HG03378 (cell line): ENCODE measurements around the gene SYNJ2.

Experiments
- ATAC-seq: cut with Tn5 transposase; IDR thresholded peaks from one replicate; pipeline ENCODE4 v1.9.1; 2021; ENCODE audit warnings: mild to moderate bottlenecking, moderate library complexity; ENCODE audit not compliant: unreplicated experiment

The SYNJ2 gene

DNA sequence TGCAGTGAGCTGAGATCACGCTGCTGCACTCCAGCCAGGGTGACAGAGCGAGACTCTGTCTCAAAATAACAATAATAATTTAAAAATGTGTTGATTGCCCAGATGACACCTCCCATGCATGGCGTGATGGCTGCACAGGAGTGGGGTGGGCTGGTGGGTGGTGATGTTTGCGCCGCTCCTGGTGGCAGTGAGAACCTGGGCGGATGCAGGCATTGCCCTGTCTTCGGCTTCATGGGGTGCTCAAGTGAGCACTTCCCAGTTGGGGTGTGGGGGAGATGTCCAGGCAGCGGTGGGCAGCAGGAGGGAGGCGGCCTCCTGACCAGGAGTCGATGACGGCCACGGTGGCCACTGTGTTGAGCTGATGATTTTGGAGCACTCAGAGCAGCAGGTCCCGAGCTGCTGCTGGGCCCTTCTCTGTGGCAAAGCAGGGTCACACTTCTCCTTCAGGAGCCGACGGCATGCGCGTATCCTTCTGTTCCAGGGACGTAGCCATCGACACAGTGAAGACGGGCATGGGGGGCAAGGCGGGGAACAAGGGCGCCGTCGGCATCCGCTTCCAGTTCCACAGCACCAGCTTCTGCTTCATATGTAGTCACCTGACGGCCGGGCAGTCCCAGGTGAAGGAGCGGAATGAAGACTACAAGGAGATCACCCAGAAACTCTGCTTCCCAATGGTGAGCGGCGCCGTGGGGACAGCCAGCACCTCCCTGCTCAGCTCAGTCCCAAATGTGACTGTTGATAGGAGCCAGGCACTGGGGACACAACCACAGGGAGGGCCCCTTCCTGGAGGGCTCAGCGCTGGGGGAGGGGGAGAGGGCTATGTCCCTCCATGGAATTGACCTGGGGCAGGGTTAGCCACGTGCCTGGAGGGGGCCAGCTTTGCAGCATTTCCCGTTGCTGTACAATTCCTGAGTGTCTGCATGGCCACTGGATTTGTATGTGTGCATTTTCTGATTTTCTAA, 89.7 kb downstream of the SYNJ2 start:
- no peak for ATAC-seq

DNA sequence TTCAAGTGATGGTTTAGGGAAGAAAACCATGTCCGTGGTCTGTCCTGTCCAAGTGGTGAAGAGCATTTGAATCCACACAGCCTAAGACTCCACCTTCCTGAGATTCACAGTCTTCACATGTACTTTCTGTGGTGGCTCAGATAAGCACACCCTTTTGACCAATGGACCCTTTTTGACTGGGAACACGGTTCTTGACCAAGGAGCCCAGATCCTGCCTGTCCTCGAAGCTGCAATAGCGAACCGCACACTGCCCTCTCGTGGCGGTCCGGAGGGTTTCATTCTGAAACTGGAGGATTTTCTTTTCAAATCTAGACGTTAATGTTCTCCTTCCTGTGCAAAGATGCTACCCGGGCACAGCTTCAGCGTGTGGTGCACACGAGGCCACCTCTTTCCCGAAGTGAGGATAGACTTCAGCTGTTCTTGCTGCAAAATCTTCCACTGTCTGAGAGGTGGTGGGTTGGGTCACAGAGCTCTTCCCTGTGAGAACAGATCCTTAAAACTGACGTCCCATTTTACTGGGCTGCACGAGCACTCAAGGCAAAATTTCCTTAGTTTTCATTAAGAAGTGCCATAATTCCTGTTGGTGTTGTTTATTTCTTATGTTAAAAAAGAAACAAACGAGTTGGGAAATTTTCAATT, 90.5 kb downstream of the SYNJ2 start:
- no peak for ATAC-seq

DNA sequence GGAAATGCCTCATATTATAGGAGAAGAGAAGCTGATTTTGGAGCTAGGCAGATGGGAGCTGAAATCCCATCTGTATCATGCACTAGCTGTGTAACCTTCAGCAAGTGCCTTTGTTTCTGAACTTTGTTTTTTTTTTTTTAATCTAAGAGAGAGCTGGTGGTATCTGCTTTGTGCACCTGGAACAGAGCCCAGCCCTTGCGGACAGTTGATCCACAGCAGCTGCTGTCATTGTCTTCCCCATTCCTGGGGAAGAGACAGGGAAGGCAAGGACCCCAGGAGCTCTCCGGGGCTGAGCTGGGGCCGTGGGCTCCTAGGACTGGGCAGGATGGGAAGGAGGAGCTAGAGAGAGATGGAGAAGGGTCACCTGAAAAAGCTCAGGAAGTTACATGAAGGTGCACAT, 92.1 kb downstream of the SYNJ2 start:
- no peak for ATAC-seq

GRCh38 chr6:158076548-158076947, 94.9 kb downstream of the SYNJ2 start:
- ATAC-seq: no peak

DNA sequence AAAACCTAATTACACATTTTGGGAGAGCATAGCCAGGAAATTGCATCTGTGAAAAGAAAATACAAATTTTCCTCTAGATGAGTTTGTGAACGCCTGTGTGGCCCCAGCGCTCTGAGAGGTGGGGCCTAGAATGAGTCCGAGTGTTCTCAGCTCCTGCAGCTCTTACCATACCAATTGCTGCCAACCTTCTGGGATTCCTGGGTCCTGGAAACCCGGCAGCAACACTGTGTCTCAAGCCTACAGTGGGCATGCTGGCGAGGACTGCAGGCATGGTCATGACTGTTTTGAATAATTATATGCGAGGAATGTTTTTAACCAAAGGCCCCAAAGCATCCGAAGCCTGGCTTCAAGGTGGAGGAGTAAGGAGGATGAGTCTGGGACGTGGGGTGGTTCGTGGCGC, 96.0 kb downstream of the SYNJ2 start:
- no peak for ATAC-seq

DNA sequence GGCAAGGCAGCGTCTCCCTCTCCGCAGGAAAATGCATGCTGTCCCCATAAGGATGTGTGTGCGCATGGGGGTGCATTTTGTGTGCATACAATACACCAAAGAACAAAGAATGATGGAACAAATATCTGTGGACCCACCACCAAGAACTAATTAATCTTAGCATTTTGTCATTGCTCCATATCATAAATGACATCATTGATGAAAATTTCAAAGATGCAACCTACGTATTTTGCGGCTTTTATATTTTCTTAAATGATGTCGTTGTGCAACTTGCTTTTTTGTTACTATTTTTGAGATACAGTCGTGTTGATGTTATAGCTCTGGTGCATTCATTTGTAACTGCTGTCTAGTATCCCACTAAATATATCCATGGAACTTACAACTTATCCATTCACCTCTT, 96.7 kb downstream of the SYNJ2 start:
- no peak for ATAC-seq

- no peak for ATAC-seq
Observed at GRCh38 chr6:158080849-158081656, 99.4 kb downstream of the SYNJ2 start.

DNA sequence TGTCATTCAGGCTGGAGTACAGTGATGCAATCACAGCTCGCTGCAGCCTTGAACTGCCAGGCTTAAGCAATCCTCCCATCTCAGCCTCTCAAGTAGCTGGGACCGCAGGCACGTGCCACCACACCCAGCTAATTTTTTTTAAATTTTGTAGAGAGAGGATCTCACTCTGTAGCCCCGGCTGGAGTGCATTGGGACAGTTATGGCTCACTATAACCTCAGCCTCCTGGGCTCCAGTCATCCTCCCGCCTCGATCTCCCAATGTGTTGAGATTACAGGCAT, 99.9 kb downstream of the SYNJ2 start:
- ATAC-seq: no peak

DNA sequence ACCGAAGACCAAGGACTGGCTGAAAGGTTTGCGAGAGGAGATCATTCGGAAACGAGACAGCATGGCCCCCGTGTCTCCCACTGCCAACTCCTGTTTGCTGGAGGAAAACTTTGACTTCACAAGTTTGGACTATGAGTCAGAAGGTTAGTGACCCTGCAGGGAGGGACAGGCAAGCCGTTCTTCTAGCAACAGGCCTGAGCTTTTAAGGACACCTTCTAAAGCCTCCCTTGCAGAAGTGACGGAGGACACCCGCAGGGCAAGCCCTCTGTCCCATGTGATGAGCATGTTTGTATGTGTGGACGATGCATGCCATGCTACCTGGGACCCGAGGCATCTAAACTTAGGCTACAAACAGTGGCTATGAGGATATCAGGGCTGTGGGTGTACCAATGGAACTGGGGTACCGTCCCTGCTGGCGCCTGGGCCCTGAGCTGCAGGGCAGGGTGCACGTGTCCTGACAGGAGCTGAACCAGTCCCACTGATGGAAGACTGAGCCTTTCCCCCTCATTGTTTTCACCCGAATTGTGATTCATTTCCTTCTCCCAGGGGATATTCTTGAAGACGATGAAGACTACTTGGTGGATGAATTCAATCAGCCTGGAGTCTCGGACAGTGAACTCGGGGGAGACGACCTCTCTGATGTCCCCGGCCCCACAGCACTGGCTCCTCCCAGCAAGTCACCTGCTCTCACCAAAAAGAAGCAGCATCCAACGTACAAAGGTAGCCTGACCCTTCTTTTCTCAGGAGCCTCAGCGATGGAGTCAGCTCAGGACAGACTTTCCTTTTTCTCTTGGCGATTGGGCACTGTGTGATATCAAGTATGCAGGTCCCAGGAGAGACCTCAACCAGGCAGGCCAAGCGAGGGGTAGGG, 102.0 kb downstream of the SYNJ2 start:
- ATAC-seq: no peak

GRCh38 chr6:158085261-158086053, 103.8 kb downstream of the SYNJ2 start:
- no peak for ATAC-seq

GRCh38 chr6:158086054-158086503, 104.4 kb downstream of the SYNJ2 start:
- no peak for ATAC-seq

DNA sequence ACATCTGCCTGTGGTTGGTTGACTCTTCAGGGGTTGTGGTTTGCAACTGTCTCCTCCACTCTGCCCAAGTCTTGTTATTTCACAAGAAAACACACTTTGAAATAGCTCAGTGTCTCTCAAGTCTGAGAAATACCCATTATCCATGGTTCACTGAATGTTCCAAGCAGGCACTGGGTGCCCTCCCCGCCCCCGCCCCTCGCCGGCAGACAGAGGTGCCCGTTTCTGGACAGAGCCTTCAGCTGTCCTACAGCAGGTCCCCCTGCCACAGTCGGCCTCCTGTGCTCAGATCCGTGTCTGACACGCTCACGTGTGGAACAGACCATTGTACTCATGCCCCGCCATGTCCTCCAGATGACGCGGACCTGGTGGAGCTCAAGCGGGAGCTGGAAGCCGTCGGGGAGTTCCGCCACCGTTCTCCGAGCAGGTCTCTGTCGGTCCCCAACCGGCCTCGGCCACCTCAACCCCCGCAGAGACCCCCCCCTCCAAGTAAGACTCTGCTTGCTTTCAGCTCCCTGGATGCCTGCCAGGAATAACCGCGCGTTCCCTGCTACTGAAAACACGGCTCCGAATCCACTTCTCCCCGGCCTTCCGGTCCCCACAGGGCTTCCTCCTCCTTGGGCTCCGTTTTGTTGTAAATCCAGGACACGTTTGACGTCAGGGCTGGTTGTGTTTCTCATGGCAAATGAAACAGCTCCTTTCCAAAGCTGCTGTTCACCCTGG, 105.0 kb downstream of the SYNJ2 start:
- no peak for ATAC-seq

DNA sequence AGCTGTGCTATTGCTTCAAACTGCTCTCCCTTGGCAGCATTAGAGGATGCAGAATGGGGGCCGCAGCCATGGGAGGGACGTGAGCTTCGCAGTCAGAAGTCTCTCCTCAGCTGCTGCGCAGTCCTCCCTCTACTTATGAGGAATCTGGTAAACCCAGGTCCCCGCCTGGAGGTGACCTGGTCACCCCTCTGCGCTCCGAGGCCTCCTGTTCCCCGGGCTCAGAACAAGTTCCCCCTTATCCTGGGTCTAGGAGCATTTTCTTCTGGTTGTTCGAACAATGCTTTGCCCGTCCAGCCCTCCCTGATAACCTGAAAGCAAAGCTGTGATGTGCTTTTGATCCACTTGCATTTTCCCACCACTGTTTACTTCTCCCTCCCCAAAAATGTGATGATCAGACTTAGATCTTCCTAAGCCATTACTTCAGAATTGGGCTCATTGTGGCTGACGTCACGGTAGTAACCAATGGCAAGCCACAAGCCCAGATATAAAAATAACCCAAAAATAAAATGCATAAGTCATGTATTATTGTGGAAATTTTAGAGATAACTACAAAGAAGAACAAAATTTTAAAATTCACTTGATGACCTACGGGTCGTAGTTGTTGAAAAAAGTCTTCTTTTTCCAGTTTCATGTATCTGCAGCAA, 105.7 kb downstream of the SYNJ2 start:
- no peak for ATAC-seq

- ATAC-seq: no peak
Observed at GRCh38 chr6:158092806-158093205, 111.1 kb downstream of the SYNJ2 start.

- ATAC-seq: no peak
Observed at GRCh38 chr6:158095031-158095430, 113.4 kb downstream of the SYNJ2 start.

GRCh38 chr6:158095671-158096070, 114.0 kb downstream of the SYNJ2 start:
- ATAC-seq: no peak

- ATAC-seq: no peak
Observed at GRCh38 chr6:158103228-158103627, 121.6 kb downstream of the SYNJ2 start.

DNA sequence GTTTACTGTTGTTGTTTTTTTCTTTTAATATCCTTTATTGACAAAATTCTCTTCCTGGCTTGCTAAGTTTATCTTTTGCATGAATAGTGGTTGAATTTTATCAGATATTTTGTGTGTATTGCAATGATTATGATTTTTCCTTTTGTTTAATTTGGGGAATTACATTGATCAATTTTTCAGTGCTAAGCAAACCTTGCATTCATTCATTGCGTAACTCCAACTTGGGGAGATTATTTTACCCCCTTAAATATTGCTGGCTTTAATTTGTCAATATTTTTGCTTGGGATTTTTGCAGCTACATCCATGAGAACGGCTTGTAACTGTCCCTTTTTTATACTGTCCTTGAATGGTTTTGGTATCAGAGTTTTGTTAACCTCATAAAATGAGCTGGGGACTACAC, 123.0 kb downstream of the SYNJ2 start:
- no peak for ATAC-seq

- ATAC-seq: no peak
Observed at GRCh38 chr6:158109748-158110147, 128.1 kb downstream of the SYNJ2 start.
